ENCODE data around the gene PIAS4. TPM values are rescaled to one million over a fixed set of nuclear protein-coding genes. Genes with fewer than 3 reads are reported as not detected.

Gene PIAS4
- total RNA-seq, 2 donors from 2014 or later, result 10.9 to 11.4 TPM

DNA sequence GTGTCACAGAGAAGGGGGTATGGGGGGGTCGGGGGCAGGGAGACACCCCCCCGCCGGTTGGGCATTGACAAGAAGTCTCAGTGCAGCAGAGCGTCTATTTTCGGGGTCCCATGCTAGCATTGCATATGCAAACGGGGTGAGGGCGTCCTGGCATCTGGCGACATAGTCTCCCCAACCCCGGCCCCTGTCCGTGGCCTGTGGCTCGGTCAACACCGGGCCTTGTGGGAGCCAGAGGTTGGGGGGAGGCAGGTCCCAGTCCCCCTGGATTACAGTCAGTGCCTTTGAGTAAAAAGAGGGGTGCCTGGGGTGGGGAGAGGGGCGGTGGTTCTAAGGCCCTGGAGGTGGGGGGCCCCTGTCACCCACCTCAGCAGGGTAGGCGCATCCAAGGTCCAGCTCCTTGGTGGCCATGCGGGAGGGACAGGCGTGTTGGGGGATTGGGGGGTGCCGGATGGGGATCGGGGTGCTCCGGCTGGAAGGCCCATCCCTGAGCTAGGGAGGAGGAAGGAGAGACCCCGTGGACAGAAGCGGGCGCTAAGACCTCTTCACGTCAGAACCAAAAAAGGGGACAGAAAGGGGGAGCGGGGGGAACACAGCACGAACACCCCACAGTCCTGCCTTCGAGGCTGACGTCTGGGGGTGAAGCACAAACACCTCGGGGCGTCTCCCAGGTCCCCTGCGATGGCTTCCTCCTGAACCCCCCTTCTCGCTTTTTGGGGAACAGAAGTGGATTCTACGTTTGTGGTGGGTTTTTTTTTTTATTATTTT lies 38.2 kb downstream of the PIAS4 start:
- no peaks in the 10 kb centered on the region for H3K9me3 ChIP-seq
- no peak overlapping the region for H3K27ac ChIP-seq
- TF ChIP-seq, protein P1, sequence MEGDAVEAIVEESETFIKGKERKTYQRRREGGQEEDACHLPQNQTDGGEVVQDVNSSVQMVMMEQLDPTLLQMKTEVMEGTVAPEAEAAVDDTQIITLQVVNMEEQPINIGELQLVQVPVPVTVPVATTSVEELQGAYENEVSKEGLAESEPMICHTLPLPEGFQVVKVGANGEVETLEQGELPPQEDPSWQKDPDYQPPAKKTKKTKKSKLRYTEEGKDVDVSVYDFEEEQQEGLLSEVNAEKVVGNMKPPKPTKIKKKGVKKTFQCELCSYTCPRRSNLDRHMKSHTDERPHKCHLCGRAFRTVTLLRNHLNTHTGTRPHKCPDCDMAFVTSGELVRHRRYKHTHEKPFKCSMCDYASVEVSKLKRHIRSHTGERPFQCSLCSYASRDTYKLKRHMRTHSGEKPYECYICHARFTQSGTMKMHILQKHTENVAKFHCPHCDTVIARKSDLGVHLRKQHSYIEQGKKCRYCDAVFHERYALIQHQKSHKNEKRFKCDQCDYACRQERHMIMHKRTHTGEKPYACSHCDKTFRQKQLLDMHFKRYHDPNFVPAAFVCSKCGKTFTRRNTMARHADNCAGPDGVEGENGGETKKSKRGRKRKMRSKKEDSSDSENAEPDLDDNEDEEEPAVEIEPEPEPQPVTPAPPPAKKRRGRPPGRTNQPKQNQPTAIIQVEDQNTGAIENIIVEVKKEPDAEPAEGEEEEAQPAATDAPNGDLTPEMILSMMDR (IDR thresholded peaks at IDR 0.05), result no peak
- peaks cover 0 to 34% of the 10 kb centered on the region in 2 donors for H3K4me1 ChIP-seq
- H3K36me3 ChIP-seq, result peaks cover 33% of the 10 kb centered on the region
- no peak overlapping the region for H3K4me3 ChIP-seq
- DNase-seq (ENCODE audit: low spot score), result no peak
- no peaks in the 10 kb centered on the region for H3K27me3 ChIP-seq

DNA sequence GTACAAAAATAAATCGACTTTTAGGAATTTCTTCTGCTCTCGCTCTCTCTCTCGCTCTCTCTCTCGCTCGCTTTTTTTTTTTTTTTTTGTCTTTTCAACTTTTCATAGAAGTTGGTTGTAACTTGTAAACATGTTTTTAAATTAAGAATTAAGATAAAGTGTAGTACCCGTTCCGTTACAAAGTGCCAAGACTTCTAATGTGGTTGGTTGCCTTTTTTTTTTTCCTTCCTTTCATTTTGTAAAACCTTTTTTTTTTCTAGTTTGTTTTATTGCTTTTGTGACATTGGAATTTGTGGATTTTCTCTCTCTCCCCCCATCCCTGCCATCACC lies 38.8 kb downstream of the PIAS4 start:
- H3K27me3 ChIP-seq, result no peaks in the 10 kb centered on the region
- TF ChIP-seq, protein P1 (IDR thresholded peaks at IDR 0.05), result no peak
- H3K36me3 ChIP-seq, result peaks cover 34% of the 10 kb centered on the region
- H3K27ac ChIP-seq, result no peak overlapping the region
- H3K4me3 ChIP-seq, result no peak overlapping the region
- H3K4me1 ChIP-seq, result peaks cover 0 to 35% of the 10 kb centered on the region in 2 donors
- no peaks in the 10 kb centered on the region for H3K9me3 ChIP-seq
- DNase-seq (ENCODE audit: low spot score), result no peak

DNA sequence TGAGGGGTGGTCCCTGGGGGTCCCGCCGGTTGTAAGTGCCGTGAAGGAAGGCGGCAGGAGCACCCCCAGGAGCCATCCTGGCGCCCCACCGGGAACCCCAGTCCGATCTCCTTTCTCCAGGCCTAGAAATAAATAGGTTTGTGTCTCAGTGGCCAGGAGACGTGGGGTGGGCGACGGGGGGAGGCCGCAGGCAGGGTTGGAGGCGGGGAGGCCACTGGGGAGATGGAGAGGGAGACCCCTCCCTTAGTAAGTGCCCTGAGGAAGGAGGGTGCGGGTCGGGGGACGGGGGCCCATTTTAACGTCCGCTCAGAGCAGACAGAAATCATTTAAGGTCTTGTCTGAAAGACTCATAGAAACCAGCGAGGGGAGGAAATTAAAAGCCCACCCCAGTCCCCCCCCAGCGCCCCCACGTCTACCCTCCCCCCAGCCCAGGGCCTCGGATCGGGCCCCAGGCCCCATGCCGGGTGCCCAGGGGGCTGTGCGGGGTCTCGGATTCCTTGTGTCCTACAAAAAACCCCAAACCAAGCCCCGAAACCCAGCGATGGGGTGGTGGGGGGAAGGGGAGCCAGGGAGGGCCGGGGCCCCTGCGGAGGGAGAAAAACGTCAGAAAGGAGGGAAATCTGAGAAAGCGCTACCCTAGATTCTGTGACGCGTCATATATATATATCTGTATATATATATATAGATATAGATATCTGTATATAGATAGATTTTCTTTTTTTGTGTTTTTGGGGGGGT lies 39.6 kb downstream of the PIAS4 start:
- Histone ChIP-seq H3K4me1 (peaks cover 0 to 42% of the 10 kb centered on the region in 2 donors), H3K36me3 (peaks cover 39% of the 10 kb centered on the region)

DNA sequence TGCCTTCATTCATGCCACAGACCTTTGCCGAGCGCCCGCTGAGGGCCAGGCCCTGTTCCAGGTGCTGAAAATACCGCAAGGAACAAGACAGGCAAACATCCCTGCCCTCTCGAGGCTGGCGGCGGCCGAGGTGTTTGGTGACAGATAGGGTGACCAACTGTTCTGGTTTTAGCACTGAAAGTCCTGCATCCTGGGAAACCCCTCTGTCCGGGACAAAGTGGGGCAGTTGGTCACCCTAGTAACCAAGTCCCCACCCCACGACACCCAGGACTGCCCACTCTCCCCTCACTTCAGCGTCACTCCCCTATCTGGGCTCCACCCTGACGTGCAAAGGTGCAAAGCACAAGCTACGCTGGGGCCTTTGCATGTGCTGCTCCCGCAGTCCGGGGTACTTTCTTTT lies 41.9 kb downstream of the PIAS4 start:
- H3K4me3 ChIP-seq, result no peak overlapping the region

More for the DNA sequence above, 39.6 kb downstream of the PIAS4 start:
- Histone ChIP-seq H3K27me3 (no peaks in the 10 kb centered on the region), H3K4me3 (no peak overlapping the region), H3K9me3 (no peaks in the 10 kb centered on the region), H3K27ac (no peak overlapping the region)
- TF ChIP-seq, protein P1 (IDR thresholded peaks at IDR 0.05), result no peak
- DNase-seq (ENCODE audit: low spot score), result no peak

DNA sequence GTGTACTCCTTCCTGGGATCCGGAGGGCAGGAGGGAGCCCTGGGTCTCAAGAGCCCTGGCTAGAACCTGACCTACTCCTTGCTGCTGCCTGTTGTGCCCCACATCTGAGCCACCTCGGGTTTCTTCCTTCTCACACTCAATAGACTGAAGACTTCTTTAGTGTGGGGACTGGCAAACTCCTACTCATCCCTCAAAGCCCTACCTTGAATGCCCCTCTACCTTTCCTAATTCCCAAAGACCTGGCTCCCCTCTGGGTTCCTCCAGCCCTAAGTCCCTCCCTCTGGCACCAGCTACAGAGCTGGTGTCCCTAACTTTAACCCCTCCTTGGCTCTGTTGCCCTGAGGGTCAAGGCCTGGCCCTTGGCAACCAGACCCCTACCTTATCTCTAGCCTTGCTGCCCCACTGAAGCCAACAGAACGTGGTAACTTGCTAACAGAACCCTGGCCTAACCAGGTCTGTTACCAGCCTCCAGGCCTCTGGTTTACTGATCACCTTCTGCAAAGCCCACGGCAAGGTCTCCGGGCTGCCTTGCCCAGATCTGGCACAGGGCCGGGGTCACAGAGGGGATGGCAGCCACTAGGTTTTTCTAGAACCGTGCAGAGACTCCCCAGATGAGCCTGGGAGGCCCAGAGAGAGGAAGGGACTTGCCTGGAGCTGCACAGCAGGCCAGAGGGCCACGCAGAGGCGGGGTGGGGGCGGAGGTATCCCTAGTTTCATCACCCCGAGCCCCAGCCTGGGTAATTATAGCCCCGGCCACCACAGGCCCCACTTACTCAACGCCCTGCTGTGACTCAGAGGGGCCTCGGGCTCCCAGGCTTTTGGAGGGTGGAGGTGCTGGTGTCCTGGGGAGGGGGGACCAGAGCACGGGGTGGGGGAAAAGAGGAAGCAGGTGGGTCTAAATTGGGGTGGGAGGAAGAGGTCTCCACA lies 43.9 kb downstream of the PIAS4 start:
- no peak for DNase-seq (ENCODE audit: low spot score)
- H3K4me3 ChIP-seq, result no peak overlapping the region
- peaks cover 0 to 42% of the 10 kb centered on the region in 2 donors for H3K4me1 ChIP-seq
- H3K27ac ChIP-seq, result peak overlapping the region; percentile 68 to 69
- TF ChIP-seq, protein P1 (IDR thresholded peaks at IDR 0.05), result no peak
- no peaks in the 10 kb centered on the region for H3K9me3 ChIP-seq
- H3K27me3 ChIP-seq, result no peaks in the 10 kb centered on the region
- peaks cover 62% of the 10 kb centered on the region for H3K36me3 ChIP-seq

More for the DNA sequence above, 41.9 kb downstream of the PIAS4 start:
- Histone ChIP-seq H3K9me3 (no peaks in the 10 kb centered on the region), H3K27ac (peak overlapping the region; percentile 31 to 58), H3K36me3 (peaks cover 62% of the 10 kb centered on the region), H3K4me1 (peaks cover 0 to 51% of the 10 kb centered on the region in 2 donors), H3K27me3 (no peaks in the 10 kb centered on the region)
- no peak for DNase-seq (ENCODE audit: low spot score)
- TF ChIP-seq, protein P1 (IDR thresholded peaks at IDR 0.05), result no peak

All from right atrium auricular region (tissue), 2 donors.